CD14-positive monocyte (primary cell): ENCODE data around the gene CAPNS2. TPM values are rescaled to one million over a fixed set of nuclear protein-coding genes. Genes with fewer than 3 reads are reported as not detected.

Experiments used
- DNase-seq, 3 donors: peaks; one replicate each; pipeline ENCODE4 v3.0.0-alpha.2; 2011 to 2022
- H2AFZ ChIP-seq: 2 replicates; pipeline ENCODE4 v1.6.0; 2012; ENCODE audit warnings: mild to moderate bottlenecking, low read depth, low read length, inconsistent platforms; ENCODE audit not compliant: insufficient read depth, poor library complexity, severe bottlenecking
- H3K27ac ChIP-seq, 2 donors: 1 replicate in 1 of 2; 2 replicates in 1 of 2; pipeline ENCODE4 v1.5.1; 2012 to 2013; ENCODE audit warnings: low read length in 2 of 2, control low read depth in 1 of 2, inconsistent platforms in 1 of 2, low read depth in 1 of 2, mild to moderate bottlenecking in 1 of 2
- H3K27me3 ChIP-seq, 2 donors: one replicate each; pipeline versions ENCODE4 v1.6.0 to v1.6.1; 2011 to 2013; ENCODE audit warnings: low read length in 2 of 2; ENCODE audit not compliant: control insufficient read depth in 2 of 2, insufficient read depth in 2 of 2
- H3K36me3 ChIP-seq, 2 donors: replicated peaks in 1 of 2; 1 replicate in 1 of 2; 2 replicates in 1 of 2; pipeline versions ENCODE4 v1.5.1 to v1.6.1; 2012 to 2013; ENCODE audit warnings: low read length in 2 of 2, control low read depth in 1 of 2, inconsistent platforms in 1 of 2, mild to moderate bottlenecking in 1 of 2; ENCODE audit not compliant: insufficient read depth in 2 of 2, control insufficient read depth in 1 of 2
- H3K4me1 ChIP-seq, 2 donors: 1 replicate in 1 of 2; 2 replicates in 1 of 2; pipeline versions ENCODE4 v1.5.1 to v1.6.1; 2012 to 2013; ENCODE audit warnings: low read length in 2 of 2, control low read depth in 1 of 2, inconsistent platforms in 1 of 2, mild to moderate bottlenecking in 1 of 2, moderate library complexity in 1 of 2; ENCODE audit not compliant: insufficient read depth in 2 of 2, control insufficient read depth in 1 of 2
- H3K4me2 ChIP-seq: replicated peaks from 2 replicates; pipeline ENCODE3; 2012; ENCODE audit warnings: low read length, moderate library complexity, mild to moderate bottlenecking; ENCODE audit not compliant: poor library complexity, severe bottlenecking; ENCODE audit errors: extremely low read depth
- H3K4me3 ChIP-seq, 3 experiments: fragments of 200-600 bp in 1 of 3; sonication (generic) in 1 of 3; replicated peaks in 1 of 3; 1 replicate in 2 of 3; 2 replicates in 1 of 3; pipeline ENCODE4 v1.5.1; 2011 to 2013; ENCODE audit warnings: low read length in 3 of 3, mild to moderate bottlenecking in 3 of 3, control low read depth in 2 of 3, low read depth in 2 of 3, inconsistent platforms in 1 of 3, moderate library complexity in 1 of 3
- H3K79me2 ChIP-seq: 2 replicates; pipeline ENCODE4 v1.6.0; 2012; ENCODE audit warnings: mild to moderate bottlenecking, control low read depth, inconsistent platforms, low read length, moderate library complexity; ENCODE audit not compliant: insufficient read depth
- H3K9ac ChIP-seq: 2 replicates; pipeline ENCODE4 v1.6.0; 2017; ENCODE audit warnings: low read length, mild to moderate bottlenecking; ENCODE audit not compliant: insufficient read depth, poor library complexity, severe bottlenecking
- H3K9me3 ChIP-seq, 2 donors: replicated peaks in 1 of 2; 1 replicate in 1 of 2; 2 replicates in 1 of 2; pipeline versions ENCODE4 v1.5.1 to v1.6.1; 2012 to 2013; ENCODE audit warnings: low read length in 2 of 2, control low read depth in 1 of 2; ENCODE audit not compliant: control insufficient read depth in 1 of 2, insufficient read depth in 1 of 2
- H4K20me1 ChIP-seq: 2 replicates; pipeline ENCODE4 v1.6.0; 2012; ENCODE audit warnings: mild to moderate bottlenecking, low read length, control low read depth, moderate library complexity; ENCODE audit not compliant: insufficient read depth
- H3K27ac Mint-ChIP-seq, 7 donors: one replicate each; pipeline ENCODE4 v1.8.0; 2020; ENCODE audit warnings: mild to moderate bottlenecking in 7 of 7, mixed read lengths in 7 of 7, moderate library complexity in 6 of 7, inconsistent platforms in 2 of 7
- H3K27me3 Mint-ChIP-seq, 3 donors: one replicate each; pipeline ENCODE4 v1.8.0; 2021 to 2022; ENCODE audit warnings: low read depth in 3 of 3, mild to moderate bottlenecking in 3 of 3, mixed read lengths in 3 of 3, moderate library complexity in 3 of 3, inconsistent platforms in 1 of 3
- H3K36me3 Mint-ChIP-seq, 2 donors: one replicate each; pipeline ENCODE4 v1.8.0; 2020; ENCODE audit warnings: mixed read lengths in 2 of 2, inconsistent platforms in 1 of 2, mild to moderate bottlenecking in 1 of 2
- H3K4me1 Mint-ChIP-seq: one replicate; pipeline ENCODE4 v1.8.0; 2020; ENCODE audit warnings: mild to moderate bottlenecking, mixed read lengths
- H3K4me3 Mint-ChIP-seq, 2 donors: one replicate each; pipeline ENCODE4 v1.8.0; 2020; ENCODE audit warnings: mild to moderate bottlenecking in 2 of 2, mixed read lengths in 2 of 2, moderate library complexity in 1 of 2
- H3K9me3 Mint-ChIP-seq, 7 donors: one replicate each; pipeline ENCODE4 v1.8.0; 2020 to 2022; ENCODE audit warnings: mixed read lengths in 7 of 7, mild to moderate bottlenecking in 6 of 7, moderate library complexity in 6 of 7, inconsistent platforms in 2 of 7
- WGBS: methylation state at CpG from one replicate; pipeline ENCODE4 v1.1.5; 2013; ENCODE audit warnings: missing lambda C conversion rate; ENCODE audit not compliant: insufficient coverage; 5-methylcytosine and 5-hydroxymethylcytosine counted together
- intact Hi-C, 2 donors: fragments of 100-400 bp; cut with micrococcal nuclease; formaldehyde crosslinking; loops; one replicate each; pipeline versions ENCODE4 v1.15.0 to v1.15.1; 2023
- polyA plus RNA-seq, 3 donors: library from polyadenylated mRNA; depleted of rRNA in 1 of 3; unstranded in 2 of 3; stranded (reverse) in 1 of 3; fragments of 300-500 nt in 2 of 3; fragments of >200 nt in 1 of 3; fragmentation: Illumina TruSeq in 2 of 3; gene quantifications; 1 replicate in 2 of 3; 2 replicates in 1 of 3; pipeline ENCODE4 v1.2.3, GENCODE V29; 2012 to 2021
- TF ChIP-seq, protein P1 (sequence below): fragments of 200-600 bp; IDR thresholded peaks from one replicate; pipeline ENCODE4 v1.8.0; 2022; ENCODE audit warnings: antibody characterized with exemption, mild to moderate bottlenecking

Gene CAPNS2
- polyA plus RNA-seq, 3 donors: 0.17 to 0.35 TPM; not detected in 1

DNA sequence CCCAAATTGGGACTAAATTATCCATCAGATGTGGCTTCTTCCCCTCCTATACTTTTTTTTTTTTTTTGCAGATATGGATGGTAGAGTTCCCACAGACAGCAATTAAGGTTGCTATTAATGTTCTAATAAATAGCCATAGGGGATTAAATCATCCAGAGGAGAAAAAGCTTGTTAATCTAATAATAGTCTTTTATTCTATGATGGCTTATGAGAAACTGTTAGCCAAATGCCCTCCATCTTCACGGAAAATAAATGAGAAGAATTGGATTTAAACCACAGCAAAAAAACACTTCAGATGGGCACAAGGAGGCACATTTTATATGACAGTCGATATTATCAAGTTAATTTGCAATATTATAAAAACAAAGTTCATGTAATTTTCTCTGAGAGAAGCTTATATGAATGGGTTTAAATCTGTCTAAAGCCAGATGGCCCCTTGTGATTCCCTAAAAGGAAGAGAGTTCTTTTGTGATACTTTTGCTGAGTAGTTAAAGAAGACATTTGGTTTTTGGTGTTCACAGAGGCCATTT lies 5.1 kb upstream of the CAPNS2 start:
- Histone ChIP-seq H3K4me2 (no peak overlapping the region), H3K9ac (no peak overlapping the region), H3K4me3 (no peak overlapping the region), H3K9me3 (no peaks in the 10 kb centered on the region), H3K4me1 (peaks cover 16 to 23% of the 10 kb centered on the region in 2 donors), H3K27ac (no peak overlapping the region), H4K20me1 (no peaks in the 10 kb centered on the region), H3K36me3 (peaks cover 19 to 57% of the 10 kb centered on the region in 2 donors), H3K27me3 (no peaks in the 10 kb centered on the region), H2AFZ (no peak overlapping the region), H3K79me2 (no peaks in the 10 kb centered on the region)
- WGBS: no CpG with 5 or more reads among the region's 2 CpGs
- intact Hi-C loops: no loop called here
- peaks cover 0 to 1% (median 0%) of the 10 kb centered on the region in 3 donors for H3K27me3 Mint-ChIP-seq
- TF ChIP-seq, protein P1, sequence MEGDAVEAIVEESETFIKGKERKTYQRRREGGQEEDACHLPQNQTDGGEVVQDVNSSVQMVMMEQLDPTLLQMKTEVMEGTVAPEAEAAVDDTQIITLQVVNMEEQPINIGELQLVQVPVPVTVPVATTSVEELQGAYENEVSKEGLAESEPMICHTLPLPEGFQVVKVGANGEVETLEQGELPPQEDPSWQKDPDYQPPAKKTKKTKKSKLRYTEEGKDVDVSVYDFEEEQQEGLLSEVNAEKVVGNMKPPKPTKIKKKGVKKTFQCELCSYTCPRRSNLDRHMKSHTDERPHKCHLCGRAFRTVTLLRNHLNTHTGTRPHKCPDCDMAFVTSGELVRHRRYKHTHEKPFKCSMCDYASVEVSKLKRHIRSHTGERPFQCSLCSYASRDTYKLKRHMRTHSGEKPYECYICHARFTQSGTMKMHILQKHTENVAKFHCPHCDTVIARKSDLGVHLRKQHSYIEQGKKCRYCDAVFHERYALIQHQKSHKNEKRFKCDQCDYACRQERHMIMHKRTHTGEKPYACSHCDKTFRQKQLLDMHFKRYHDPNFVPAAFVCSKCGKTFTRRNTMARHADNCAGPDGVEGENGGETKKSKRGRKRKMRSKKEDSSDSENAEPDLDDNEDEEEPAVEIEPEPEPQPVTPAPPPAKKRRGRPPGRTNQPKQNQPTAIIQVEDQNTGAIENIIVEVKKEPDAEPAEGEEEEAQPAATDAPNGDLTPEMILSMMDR: no peak
- H3K4me1 Mint-ChIP-seq: peaks cover 30% of the 10 kb centered on the region
- no peak overlapping the region for H3K4me3 Mint-ChIP-seq
- no peak for DNase-seq
- peaks cover 0 to 2% (median 0%) of the 10 kb centered on the region in 7 donors for H3K9me3 Mint-ChIP-seq
- peaks cover 43 to 48% of the 10 kb centered on the region in 2 donors for H3K36me3 Mint-ChIP-seq
- H3K27ac Mint-ChIP-seq: no peak overlapping the region

DNA sequence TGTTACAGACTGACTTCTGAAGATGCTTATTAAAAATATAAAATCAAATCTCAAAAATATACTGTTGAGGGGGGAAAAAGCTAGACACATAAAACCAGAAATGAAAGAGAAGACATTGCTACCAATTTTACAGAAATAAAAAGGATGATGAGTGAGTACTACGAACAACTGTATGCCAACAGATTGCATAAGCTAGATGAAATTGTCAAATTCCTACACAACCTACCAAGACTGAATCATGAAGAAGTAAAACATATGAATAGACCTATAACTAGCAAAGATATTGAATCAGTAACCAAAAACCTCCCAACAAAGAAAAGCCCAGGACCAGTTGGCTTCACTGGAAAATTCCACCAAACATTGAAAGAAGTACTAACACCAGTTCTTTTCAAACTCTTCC lies 3.5 kb upstream of the CAPNS2 start:
- TF ChIP-seq, protein P1: no peak
- H3K79me2 ChIP-seq: no peaks in the 10 kb centered on the region
- no peaks in the 10 kb centered on the region for H3K27me3 ChIP-seq
- no peak overlapping the region for H2AFZ ChIP-seq
- no peak overlapping the region for H3K27ac ChIP-seq
- H3K27ac Mint-ChIP-seq: no peak overlapping the region
- no CpG with 5 or more reads among the region's 1 CpG for WGBS
- no peak overlapping the region for H3K9ac ChIP-seq
- H3K4me3 Mint-ChIP-seq: no peak overlapping the region
- H4K20me1 ChIP-seq: peaks cover 3% of the 10 kb centered on the region
- H3K27me3 Mint-ChIP-seq: no peaks in the 10 kb centered on the region
- no peaks in the 10 kb centered on the region for H3K9me3 ChIP-seq
- H3K36me3 ChIP-seq: peaks cover 14 to 43% of the 10 kb centered on the region in 2 donors
- H3K4me2 ChIP-seq: no peak overlapping the region
- H3K9me3 Mint-ChIP-seq: no peaks in the 10 kb centered on the region
- no peak overlapping the region for H3K4me3 ChIP-seq
- intact Hi-C loops: no loop called here
- no peak for DNase-seq
- peaks cover 28 to 38% of the 10 kb centered on the region in 2 donors for H3K4me1 ChIP-seq
- peaks cover 46% of the 10 kb centered on the region for H3K4me1 Mint-ChIP-seq
- peaks cover 36 to 39% of the 10 kb centered on the region in 2 donors for H3K36me3 Mint-ChIP-seq
